ENCODE data around the gene FADD.

FADD gene

GRCh38 chr11:70241709-70242108 is 38.6 kb downstream of the FADD start:
- no peak for DNase-seq

DNA sequence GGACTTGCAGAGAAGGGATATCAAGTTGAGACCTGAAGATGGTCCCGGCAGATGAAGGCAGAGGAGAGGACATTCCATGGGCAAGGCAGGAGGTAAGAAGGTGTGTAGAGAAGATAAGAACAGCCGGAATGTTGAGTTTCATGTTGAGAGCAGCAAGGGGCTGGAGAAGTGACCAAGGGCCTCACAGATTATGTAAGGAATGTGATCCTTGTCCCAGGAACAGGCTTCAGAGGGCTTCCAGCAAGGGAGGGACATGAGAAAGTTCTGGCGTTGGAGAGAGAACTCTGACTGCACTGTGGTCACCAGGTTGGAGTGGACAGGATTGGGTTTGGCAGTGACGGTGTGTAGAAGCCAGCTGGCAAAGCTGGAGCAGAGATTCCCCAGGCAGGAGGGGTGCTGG is 39.8 kb downstream of the FADD start:
- DNase-seq = no peak

DNA sequence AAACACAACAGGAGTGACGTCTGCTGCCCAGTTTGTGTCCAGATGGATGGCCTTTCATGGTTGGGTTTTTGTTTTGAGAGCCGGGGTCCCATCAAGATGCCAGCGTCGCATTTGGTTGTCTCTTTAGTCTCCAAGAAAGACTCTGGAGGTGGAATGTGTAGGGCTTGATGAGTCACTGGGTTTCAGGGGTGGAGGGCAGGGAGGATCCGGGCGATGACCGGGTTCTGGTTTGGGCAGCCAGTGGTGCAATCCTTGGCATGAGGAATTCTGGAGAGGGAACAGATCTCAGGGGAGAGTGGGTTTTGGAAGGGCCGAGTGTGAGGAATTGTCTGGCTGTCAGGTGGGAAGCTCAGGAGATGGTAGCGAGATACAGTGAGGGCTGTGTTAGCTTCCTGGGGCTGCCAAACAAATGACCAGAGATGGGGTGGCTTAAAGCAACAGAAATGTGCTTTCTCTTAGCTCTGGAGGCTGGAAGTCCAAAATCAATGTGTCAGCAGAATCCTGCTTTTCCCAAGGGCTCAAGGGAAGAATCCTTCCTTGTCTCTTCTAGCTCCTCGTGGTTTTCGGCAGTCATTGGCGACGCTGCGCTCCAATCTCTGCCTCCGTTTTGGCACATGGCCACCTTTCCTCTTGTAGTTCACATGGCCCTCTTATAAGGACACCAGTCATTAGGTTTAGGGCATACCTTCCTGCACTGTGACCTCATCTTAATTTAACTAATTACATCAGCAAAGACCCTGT is 41.0 kb downstream of the FADD start:
- no peak for DNase-seq

- no peak for DNase-seq
Measured at GRCh38 chr11:70244698-70245097, 41.6 kb downstream of the FADD start.

DNA sequence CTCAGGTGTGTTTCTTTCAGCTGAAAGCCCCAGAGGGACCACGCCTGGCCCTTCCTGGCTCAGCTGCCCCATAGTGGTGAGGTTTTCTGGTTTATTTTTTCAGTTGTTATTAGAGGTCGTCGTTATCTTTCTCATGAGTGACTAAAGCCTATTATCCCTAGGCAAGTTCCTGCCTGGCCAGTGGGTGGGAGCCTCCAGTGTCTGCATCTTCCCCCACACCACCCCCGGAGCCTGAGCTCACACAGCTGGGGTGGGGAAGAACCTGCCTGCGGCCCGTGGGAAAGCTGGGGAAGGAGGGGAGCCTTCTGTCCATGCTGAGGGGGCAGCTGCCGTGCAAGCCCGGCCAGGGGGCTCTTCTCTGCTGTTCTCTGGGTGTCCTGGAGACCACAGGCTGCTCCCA is 43.1 kb downstream of the FADD start:
- DNase-seq = no peak

DNA sequence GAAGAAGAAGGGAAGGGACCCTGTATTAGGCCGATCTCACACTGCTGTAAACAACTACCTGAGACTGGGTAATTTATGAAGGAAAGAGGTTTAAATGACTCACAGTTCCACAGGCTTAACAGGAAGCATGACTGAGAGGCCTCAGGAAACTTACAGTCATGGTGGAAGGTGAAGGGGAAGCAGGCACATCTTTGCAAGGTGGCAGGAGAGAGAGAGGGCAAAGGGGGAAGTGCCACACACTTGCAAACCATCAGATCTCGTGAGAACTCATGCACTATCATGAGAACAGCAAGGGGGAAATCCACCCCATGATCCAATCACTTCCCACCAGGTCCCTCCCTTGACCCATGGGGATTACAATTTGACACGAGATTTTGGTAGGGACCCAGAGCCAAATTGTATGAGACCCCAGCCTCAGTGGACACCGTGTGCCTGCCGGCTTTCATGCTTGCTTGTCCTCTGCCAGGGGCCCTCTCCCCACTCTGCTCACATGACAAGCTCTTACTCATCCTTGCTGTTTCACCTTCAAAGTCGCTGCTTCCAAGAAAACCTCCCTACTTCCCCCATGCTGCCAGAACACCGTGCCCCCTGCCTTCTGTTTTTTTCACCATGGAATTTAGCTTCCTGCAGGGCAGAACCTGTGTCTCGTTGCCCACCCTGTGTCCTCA is 44.1 kb downstream of the FADD start:
- DNase-seq = no peak

- DNase-seq = no peak
Measured at GRCh38 chr11:70247710-70248072, 44.6 kb downstream of the FADD start.

DNA sequence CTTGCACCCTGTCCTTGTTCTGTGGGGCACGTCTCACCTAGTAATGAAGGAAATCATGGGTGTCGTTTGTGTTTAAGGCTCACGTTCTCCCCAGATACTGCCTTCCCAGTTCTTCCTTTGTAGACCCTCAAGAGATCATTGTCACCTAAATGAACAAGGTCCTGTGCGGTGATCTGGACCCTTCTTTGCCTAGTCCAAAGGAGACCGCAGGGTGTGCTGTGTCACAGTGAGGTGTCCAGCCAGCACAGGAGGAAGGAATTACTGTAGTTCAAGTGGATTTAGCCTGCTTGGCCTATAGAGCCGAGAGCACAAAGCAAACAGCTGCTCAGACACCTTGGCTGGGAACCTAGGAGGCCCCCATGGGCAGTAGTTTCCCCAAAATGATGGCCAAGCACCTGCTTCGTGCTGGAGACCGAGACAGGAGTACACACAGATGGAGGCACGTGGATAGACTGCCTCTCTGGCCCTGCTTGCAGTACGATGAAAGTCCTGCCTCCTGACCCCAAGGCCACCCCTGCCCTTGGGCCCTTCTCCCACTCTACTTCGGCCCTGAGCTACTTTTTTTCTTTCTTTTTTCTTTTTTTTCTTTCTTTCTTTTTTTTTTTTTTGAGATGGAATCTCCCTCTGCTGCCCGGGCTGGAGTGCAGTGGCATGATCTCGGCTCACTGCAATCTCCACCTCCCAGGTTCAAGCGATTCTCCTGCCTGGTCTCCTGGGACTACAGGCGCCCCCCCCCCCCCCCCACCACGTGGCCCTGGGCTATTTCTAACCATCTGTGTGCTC is 48.0 kb downstream of the FADD start:
- DNase-seq = no peak

GRCh38 chr11:70251659-70252321 is 48.7 kb downstream of the FADD start:
- DNase-seq = no peak

GRCh38 chr11:70252844-70253243 is 49.7 kb downstream of the FADD start:
- DNase-seq = no peak

DNA sequence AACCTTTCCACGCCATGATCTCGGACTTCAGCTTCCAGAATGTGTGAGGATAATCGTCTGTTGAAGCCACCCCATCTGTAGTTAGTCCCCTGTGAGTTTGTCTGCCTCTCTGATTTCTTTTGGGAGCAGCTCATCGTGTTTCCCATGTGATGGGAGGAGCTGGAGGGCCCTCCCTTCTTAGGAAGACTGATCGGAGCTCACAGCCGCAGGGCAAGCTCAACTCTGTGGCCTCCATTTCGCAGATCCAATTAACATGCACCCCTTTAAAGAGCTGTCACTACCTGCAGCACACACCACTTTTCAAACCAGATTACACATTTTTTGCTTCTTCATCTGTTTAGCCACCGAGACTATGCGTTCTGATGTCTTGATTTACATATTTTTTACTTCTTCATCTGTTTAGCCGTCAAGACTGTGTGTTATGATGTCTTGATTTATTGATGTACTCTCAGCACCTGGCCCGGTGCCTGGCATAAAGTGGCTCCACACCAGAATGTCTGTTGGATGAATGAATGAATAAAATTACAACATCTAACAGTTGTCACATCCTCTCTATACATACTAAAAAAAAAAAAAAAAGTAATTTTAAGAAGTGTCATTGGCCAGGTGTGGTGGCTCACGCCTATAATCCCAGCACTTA is 52.5 kb downstream of the FADD start:
- no peak for DNase-seq

All from activated CD4-positive, alpha-beta T cell treated with anti-CD3 and anti-CD28 coated beads for 48 hours (primary cell).